Measurements from ENCODE around the gene TIPRL.

DNA sequence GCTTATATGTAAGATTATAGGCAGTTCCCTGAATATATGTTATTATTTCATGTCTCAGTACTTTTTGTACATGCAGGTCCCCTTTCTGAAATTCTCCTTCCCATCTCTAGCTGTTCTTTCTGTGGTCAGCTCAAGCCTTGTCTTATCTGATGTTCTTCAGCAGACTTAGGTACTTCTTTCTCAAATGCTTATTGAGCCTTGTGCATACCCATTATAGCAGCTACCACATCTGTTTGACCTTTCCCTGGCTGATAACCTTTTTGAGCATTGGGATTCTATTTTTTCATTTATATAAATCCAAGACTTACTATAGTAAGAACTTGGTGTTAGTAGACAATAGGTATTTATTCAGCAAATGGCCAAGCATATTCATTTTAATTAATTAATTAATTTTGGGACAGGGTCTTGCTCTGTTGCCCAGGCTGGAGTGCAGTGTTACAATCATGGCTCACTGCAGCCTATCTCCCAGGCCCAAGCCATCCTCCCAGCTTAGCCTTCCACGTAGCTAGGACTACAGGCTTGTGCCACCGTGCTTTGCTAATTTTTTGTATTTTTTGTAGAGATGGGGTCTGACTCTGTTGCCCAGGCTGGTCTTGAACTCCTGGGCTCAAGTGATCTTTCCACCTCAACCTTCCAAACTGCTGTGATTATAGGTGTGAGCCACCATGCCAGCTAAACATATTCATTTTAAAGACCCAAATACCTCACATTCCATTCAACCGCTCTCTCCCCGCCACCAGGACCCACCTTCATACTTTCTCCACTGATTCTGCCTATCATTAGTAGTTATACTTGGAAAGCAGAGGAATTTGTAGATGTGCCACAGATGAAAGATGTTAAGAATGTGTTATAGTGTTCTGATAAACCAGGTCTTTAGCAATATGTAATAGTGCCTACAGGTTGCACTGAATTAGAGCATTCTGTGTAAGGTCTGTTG lies 16.7 kb downstream of the TIPRL start:
- TF ChIP-seq POLR2A (IDR thresholded peaks at IDR 0.05) = no peak
- TF ChIP-seq, protein P1, sequence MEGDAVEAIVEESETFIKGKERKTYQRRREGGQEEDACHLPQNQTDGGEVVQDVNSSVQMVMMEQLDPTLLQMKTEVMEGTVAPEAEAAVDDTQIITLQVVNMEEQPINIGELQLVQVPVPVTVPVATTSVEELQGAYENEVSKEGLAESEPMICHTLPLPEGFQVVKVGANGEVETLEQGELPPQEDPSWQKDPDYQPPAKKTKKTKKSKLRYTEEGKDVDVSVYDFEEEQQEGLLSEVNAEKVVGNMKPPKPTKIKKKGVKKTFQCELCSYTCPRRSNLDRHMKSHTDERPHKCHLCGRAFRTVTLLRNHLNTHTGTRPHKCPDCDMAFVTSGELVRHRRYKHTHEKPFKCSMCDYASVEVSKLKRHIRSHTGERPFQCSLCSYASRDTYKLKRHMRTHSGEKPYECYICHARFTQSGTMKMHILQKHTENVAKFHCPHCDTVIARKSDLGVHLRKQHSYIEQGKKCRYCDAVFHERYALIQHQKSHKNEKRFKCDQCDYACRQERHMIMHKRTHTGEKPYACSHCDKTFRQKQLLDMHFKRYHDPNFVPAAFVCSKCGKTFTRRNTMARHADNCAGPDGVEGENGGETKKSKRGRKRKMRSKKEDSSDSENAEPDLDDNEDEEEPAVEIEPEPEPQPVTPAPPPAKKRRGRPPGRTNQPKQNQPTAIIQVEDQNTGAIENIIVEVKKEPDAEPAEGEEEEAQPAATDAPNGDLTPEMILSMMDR (IDR thresholded peaks at IDR 0.05) = no peak

Data from heart left ventricle (tissue), 13 donors.